NCI-H187 treated with DMSO at 0.1 percent for 48 hours (cell line): ENCODE data around the gene ABLIM3.

Experiments used
- DNase-seq: peaks from one replicate; lab custom pipeline; 2025; lab: John Stamatoyannopoulos, UW

The ABLIM3 gene

GRCh38 chr5:149219584-149219983, 78.3 kb downstream of the ABLIM3 start:
- no peak for DNase-seq

GRCh38 chr5:149220750-149221149, 79.5 kb downstream of the ABLIM3 start:
- DNase-seq: no peak

DNA sequence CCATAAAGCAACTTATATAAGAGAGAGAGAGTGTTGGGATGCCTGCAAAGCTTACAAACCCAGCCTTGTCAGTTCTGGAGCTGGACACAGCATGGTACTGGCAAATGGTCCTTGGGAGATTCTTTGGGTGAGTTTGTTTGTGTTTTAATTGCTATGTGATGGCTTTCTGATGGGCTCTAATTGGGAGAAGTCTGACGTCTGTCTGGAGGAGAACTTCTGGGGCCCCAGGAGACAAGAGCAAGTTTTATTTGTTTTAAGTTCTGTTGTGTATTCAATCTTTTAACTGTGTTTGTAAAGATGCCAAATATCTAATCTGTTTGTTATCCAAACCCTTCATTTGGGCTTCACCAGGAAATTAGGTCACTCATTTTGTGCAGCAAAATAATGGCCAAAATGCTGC, 80.0 kb downstream of the ABLIM3 start:
- no peak for DNase-seq

DNA sequence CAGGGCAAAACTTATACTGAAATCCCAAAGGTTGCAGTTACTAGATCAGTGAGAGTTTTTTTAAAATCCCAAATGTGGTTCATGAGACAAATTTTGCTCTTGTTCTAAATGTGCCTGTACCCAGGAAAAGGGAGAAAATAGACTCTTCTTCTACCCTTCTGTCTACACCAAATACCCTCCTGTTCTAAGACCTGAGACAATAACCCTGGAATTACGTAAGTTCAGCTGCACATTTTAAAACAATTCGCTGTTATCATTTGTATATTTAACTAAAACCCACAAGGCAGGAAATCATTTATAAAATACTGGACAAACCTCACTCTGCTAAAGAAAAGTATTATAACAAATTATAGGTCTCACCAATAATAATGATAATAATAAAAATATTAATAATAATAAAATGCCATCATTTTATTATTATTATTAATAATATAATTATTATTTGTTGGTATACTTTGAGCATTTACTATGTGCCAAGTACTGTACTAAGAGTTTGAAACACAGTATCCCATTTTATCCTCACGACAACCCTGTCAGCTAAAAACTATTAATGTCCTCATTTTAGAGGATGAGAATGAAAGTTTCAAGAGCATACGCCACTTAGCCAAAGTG, 80.5 kb downstream of the ABLIM3 start:
- DNase-seq: no peak

DNA sequence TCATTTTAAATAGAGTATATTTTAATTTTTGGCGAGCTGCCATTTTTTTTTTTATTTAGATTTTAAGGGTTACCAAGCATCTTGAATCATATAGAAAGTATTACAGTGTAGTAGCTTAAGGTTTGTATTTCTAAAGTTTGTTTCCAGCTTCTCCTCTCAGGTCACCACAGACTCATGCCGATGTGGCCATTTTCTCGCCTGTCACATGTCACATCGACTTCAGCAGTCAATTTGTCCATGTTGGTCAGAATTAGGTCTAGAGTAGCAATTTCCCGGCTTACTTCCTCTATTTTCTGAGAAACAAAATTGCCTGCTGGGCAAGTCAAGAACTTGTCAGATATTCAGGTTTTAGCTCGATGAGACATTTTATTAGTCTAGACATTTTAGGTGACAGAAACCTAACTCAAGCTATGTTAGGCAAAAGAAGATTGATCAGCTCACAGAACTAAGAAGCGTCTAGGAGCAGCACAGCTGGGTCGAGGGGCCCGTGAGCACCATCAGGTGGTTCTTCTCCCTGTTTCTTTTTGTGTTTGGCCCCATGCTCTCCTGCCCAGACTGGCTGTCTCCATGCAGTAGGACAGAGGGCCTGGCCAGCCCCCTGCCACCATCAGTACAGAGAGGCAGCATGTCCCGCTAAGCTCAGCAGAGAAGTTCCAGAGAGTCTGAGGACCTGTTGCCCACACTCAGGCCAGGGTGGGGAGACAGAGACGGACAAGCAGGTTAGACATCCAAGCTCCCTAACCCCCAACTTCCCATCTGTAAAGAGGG, 82.0 kb downstream of the ABLIM3 start:
- DNase-seq: no peak

DNA sequence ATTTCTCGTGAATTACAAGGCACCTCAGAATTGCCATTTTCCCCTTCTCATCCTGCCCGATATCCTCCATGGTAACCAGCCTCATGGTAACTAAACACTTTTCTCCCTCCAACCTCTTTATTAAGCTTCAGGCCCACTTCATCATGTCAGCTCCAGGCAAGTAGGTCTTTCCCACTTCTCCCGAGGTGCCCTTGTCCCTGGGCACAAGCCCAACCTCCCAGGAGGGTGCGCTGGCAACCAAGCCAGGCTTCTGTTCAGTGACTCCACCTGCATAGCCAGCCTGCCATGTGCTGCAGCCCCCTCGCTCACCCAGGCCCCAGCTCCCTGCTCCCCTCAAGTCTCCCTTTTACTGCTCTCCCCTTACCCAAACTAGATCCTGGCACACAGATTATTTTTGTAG, 83.0 kb downstream of the ABLIM3 start:
- no peak for DNase-seq

DNA sequence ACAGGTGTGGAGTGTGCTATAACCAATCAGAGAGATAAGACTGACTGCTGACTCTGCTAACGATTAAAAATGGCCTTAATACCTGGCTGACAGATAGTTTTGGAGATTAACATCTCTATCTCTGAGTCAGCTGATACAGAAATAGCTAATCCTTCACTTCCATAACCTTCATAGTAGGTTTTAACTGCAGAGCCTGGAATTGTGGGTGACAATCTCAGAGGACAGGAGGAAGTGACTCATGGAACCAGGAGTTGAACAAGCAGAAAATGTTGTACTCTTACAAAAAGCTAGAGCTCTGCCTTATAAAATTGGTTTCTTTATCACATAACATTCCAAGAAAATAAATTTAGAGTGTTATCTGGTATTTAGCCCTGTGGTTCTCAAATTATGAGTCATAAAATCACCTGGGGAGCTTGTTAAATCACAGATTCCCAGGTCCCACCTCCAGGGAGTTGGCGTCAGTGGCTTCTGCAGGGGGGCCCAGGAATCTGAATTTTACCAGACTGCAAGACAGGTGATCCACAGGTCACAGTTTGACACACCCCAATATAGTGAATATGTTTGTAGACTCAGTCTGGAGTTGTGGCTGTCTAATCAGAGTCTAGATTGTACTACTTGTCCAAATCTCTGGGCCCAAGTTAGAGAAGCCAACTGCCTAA, 86.0 kb downstream of the ABLIM3 start:
- no peak for DNase-seq

DNA sequence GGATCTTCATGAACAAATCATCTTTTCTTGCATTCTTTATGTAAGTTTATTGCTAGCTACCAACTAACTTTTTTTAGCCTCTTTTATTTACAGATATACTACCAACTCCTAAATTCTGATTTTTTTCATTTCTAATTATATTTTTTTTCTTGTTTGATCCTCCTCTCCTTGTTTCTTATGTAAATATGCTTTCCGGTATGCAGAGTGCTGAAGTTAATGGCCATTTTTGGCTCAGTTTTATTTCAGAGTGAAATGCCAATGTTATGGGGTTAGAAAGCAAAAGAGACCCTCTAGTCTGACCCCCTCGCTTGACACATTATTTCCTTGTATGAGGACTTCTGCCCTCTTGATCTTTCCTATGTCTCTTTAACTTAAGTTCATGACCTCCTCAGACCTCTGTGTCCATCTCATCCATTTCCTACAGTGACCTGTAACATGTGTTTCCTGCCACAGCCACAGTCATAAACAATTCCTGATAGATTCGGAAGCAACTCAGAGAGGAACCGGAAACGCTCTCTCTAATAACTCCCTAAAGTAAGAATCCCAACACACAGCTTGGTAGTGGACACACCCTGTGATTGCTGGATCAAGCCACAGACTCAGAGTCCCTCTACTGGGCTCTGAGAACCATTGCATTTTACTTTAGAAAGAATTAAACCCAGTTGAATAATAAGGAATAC, 87.5 kb downstream of the ABLIM3 start:
- no peak for DNase-seq

DNA sequence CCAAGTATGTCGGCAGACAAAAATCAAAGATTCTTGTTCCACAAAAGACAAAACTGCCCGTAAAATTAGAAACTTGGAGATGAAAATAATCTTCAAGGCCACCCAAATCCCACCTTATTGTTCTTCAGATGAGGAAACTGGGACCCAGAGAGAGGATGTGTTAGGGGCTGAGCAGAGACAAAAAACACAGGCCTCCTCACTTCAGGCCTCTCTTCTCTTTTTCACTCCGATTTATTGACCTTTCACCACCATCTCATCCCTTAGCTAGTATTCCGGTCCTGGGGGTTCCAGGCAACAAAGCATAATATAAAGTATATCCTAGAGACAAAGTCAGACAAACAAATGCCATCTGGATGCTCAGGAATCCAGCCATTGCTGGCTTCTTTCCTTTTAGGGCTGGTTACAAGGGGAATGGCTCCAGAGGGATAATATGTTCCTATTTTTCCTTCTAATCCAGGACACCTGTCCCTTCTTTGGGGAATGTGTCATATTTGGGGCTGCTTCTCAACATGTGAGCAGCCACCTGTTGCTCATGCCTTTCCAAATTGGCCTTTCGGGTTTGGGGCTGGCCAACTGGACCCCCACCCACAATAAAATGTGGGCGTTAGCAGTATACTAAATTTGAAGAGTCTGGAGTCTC, 88.1 kb downstream of the ABLIM3 start:
- DNase-seq: no peak

- no peak for DNase-seq
Observed at GRCh38 chr5:149235841-149236240, 94.5 kb downstream of the ABLIM3 start.

DNA sequence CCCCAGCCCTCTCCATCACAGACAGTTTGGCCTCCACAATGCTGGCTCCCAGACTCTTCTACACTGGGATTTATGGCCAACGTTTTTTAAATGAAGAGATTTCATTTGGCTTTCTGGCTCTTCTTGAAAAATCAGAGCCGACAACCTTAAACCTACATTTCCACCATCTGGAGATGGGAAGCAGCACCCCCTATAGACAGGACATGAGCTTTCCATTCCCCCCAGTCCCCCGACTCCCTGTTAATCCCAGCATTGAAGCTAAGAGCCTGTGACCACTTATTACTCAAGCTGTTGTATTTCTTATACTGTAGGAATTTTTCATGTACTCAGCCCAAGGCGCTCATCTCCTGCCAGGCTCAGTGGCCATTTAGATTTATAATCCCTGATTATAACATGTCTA, 96.4 kb downstream of the ABLIM3 start:
- no peak for DNase-seq

DNA sequence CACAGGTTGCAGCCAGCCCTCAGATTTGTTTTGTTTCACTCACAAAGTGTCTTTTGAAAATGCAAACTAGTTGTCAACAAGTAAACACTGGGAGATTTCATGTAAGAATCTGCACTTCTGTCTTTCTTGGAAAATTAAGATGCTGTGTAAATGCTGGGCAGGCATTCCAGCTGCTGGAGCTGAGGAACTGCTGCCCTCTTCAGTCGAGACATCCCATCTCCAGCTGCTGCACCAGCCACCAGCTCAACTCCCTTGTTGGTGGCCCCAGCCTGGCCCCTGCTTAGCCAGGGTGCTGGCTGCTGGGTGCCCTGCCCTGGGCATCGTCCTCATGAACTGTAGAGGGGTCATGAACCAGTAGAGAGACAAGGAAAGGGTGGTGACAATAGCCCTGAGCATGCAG, 97.2 kb downstream of the ABLIM3 start:
- no peak for DNase-seq

GRCh38 chr5:149239917-149240316, 98.6 kb downstream of the ABLIM3 start:
- DNase-seq: no peak

DNA sequence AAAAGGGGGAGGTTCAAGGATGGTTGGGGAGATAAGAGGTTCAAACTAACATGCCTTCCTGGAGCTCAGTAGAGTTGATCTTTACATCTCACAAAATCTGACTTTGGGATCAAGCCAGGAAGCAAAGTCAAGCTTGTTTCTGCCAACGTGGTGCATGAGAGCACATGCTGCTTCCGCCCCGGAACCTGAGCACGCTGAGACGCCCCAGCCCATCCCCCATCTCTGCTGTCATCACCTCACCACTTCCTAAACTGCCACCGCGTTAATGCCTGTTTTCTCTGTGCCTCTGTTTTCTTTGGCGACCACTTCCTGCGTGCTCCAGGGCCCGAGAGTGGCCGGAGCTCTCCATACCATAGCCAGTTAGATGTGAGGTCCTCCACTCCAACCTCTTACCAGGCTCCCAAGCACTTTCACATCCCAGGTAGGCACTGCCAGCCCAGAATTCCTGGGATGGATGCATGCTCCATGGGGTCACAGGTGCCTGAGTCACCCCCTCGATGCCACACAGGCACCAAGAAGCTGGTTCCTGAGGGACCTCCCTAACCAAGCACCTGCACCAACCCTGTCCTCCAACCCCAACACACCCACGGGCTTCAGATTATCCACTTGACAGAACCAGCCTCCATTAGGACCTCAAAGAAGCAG, 99.2 kb downstream of the ABLIM3 start:
- DNase-seq: no peak

DNA sequence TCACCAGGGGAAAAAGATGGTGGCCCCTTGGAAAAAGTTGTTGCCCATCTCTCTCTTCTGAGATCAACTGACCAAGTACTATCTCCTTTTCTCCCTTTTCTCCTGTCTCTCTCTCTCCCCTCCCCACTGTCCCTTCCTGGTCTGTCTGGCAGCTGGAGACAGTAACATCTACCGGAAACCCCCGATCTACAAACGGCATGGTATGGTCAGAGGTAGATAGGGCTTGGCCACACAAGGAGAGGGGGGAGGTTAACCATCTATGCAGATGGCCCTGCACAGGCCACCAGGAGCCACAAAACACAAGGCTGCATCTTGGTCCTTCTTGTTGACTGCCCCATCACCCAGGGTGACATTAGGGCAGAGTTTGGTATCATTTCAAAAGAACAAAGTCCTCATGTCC, 101.0 kb downstream of the ABLIM3 start:
- no peak for DNase-seq

- DNase-seq: no peak
Observed at GRCh38 chr5:149246906-149247305, 105.6 kb downstream of the ABLIM3 start.

- DNase-seq: no peak
Observed at GRCh38 chr5:149247726-149248125, 106.4 kb downstream of the ABLIM3 start.

DNA sequence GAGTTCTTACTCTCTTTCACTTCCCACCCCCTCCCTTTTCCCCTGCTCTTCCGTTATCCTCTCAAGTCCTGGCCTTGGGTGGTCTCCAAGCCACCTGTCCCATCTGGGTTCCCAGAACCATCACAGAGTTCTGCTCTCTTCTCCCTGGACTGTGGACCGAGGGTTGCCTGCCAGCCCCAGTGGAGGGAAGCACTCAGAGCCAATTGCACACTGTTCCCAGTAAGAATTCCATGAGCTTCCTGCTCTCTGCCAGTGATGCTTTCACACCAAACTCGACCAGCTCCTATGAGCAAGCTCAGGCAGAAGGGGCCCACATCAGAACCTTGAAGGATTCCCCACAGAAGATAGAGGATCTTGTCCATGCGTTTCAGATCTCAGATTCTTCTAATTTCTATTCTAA, 110.3 kb downstream of the ABLIM3 start:
- DNase-seq: no peak

GRCh38 chr5:149254506-149254905, 113.2 kb downstream of the ABLIM3 start:
- no peak for DNase-seq

- no peak for DNase-seq
Observed at GRCh38 chr5:149256451-149256850, 115.2 kb downstream of the ABLIM3 start.

DNA sequence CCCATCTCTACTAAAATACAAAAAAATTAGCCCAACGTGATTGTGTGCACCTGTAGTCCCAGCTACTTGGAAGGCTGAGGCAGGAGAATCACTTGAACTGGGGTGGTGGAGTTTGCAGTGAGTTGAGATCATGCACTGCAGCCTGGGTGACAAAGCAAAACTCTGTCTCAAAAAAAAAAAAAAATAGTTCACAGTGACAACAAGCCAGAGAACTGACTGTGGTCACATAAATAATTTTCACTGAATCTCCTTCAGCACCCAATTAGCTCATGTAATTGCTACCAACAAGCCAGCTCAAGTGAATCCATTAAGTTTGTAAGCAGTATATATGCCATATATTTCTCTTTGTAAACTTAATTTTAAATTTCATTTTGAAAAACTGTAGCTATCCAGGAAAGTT, 115.8 kb downstream of the ABLIM3 start:
- no peak for DNase-seq
